Adrenal gland (tissue), 12 donors: ENCODE results near the gene MAML2. TPM values are rescaled to one million over a fixed set of nuclear protein-coding genes. Genes with fewer than 3 reads are reported as not detected.
A peak's percentile ranks its signal among the peaks of the same experiment; 100 is the strongest.

Experiments
- DNase-seq, 7 donors: peaks; one replicate each; pipeline ENCODE4 v3.0.0-alpha.2; 2019 to 2020
- H3K27ac ChIP-seq, 5 donors: fragments of 200-600 bp; sonication (generic) in 4 of 5; 1 replicate in 3 of 5; 2 replicates in 2 of 5; pipeline versions ENCODE4 v1.5.1 to v1.8.0; 2016 to 2020; ENCODE audit warnings: mild to moderate bottlenecking in 1 of 5
- H3K27me3 ChIP-seq: fragments of 200-600 bp; 2 replicates; pipeline ENCODE4 v1.8.0; 2021
- H3K36me3 ChIP-seq, 2 donors: fragments of 200-600 bp; replicated peaks in 1 of 2; 1 replicate in 1 of 2; 2 replicates in 1 of 2; pipeline versions ENCODE4 v1.5.1 to v1.8.0; 2018 to 2022
- H3K4me1 ChIP-seq, 2 donors: fragments of 200-600 bp; replicated peaks in 1 of 2; 1 replicate in 1 of 2; 2 replicates in 1 of 2; pipeline versions ENCODE4 v1.5.1 to v1.8.0; 2018 to 2021
- H3K4me3 ChIP-seq, 4 donors: fragments of 200-600 bp; sonication (generic) in 3 of 4; one replicate each; pipeline ENCODE4 v1.5.1; 2016 to 2018
- H3K9me3 ChIP-seq, 3 donors: fragments of 200-600 bp; sonication (generic) in 1 of 3; replicated peaks in 1 of 3; 1 replicate in 2 of 3; 2 replicates in 1 of 3; pipeline versions ENCODE4 v1.5.1 to v1.8.0; 2016 to 2021
- POLR2A ChIP-seq, 2 donors: fragments of 450-650 bp; IDR thresholded peaks; one replicate each; pipeline ENCODE4 v1.6.1; 2017; ENCODE audit warnings: antibody characterized with exemption in 2 of 2, mild to moderate bottlenecking in 2 of 2, moderate library complexity in 1 of 2
- WGBS, 4 donors: extraction: QIAGEN DNeasy Blood & Tissue Kit in 2 of 4; methylation state at CpG; one replicate each; pipeline versions ENCODE4 v1.1.5 to v1.1.7; 2013 to 2017; 5-methylcytosine and 5-hydroxymethylcytosine counted together
- intact Hi-C, 2 donors: fragments of 100-400 bp; cut with DNase I; formaldehyde crosslinking; loops; one replicate each; pipeline versions ENCODE4 v1.14.1 to v1.15.0; 2022 to 2023
- polyA plus RNA-seq, 3 donors: library from polyadenylated mRNA; stranded (reverse); fragments of 200-250 nt in 2 of 3; fragments of 350-450 nt in 1 of 3; fragmentation: Illumina TruSeq in 1 of 3; extraction: RNeasy Lipid Tissue Mini Kit (QIAGEN cat#74804) in 1 of 3; gene quantifications; one replicate each; pipeline ENCODE4 v1.2.3, GENCODE V29; 2013 to 2014
- total RNA-seq, 9 donors: library from RNA; depleted of rRNA in 4 of 9; stranded (reverse); fragments of >200 nt in 4 of 9; fragments of 120-200 nt in 1 of 9; fragmentation: NEBNext Ultra II Directional in 1 of 9; extraction: Animal tissue kit (Norgen Biotek cat#: 25700) in 1 of 9; gene quantifications; one replicate each; pipeline versions ENCODE4 v1.1.0 to v1.2.4, GENCODE V29; 2013 to 2023
- TF ChIP-seq, protein P1 (sequence below), 6 experiments: fragments of 450-650 bp in 4 of 6; fragments of 200-600 bp in 2 of 6; sonication (generic) in 1 of 6; IDR thresholded peaks; 1 replicate in 5 of 6; 2 replicates in 1 of 6; pipeline versions ENCODE4 v1.5.1 to v1.8.0; 2016 to 2021; ENCODE audit warnings: antibody characterized with exemption in 6 of 6, mild to moderate bottlenecking in 2 of 6, moderate library complexity in 1 of 6
- donor health status: healthy with polysubstance abuse.
- donor health status: Bipolar disorder and iron deficiency.
- donor health status: DM: yes; HTN: yes; CAD: no.
- donor health status: DM: no; HTN: no; CAD: no.
- donor health status: DM: no; HTN: no; CAD: no.
- donor health status: DM: yes; HTN: yes; CAD: no.

Gene MAML2
- total and polyA plus RNA-seq, 12 donors, result 1.4 to 19.4 (median 7.6) TPM

DNA sequence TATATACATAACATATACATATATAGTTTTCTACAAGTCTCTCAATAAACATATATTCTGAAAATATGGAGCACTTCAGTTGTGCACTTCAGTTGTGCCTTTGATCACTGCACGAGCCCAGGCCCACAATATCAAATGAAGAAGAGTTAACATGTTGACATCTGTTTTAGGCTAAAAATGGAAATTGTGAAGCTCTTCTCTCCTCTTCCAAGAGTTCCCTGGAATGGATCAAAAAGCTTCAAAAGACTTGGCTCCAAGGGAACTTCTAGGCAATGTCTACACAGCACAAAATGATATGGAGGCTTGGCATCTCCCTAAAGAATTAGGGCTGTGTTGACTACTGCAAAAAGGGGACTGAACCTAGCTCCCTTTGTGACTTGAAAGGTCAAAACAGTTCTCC, 36.9 kb downstream of the MAML2 start:
- no peak for DNase-seq
- H3K27me3 ChIP-seq, result no peaks in the 10 kb centered on the region
- 70 to 87% (median 79%) methylated on average over 1 of the region's 1 CpG for WGBS, 4 donors
- H3K4me1 ChIP-seq, result peaks cover 27 to 46% of the 10 kb centered on the region in 2 donors
- H3K36me3 ChIP-seq, result no peaks in the 10 kb centered on the region
- H3K9me3 ChIP-seq, result no peaks in the 10 kb centered on the region
- no peak for TF ChIP-seq POLR2A (IDR thresholded peaks at IDR 0.05)
- TF ChIP-seq, protein P1, sequence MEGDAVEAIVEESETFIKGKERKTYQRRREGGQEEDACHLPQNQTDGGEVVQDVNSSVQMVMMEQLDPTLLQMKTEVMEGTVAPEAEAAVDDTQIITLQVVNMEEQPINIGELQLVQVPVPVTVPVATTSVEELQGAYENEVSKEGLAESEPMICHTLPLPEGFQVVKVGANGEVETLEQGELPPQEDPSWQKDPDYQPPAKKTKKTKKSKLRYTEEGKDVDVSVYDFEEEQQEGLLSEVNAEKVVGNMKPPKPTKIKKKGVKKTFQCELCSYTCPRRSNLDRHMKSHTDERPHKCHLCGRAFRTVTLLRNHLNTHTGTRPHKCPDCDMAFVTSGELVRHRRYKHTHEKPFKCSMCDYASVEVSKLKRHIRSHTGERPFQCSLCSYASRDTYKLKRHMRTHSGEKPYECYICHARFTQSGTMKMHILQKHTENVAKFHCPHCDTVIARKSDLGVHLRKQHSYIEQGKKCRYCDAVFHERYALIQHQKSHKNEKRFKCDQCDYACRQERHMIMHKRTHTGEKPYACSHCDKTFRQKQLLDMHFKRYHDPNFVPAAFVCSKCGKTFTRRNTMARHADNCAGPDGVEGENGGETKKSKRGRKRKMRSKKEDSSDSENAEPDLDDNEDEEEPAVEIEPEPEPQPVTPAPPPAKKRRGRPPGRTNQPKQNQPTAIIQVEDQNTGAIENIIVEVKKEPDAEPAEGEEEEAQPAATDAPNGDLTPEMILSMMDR (IDR thresholded peaks at IDR 0.05), result no peak
- H3K27ac ChIP-seq, result peak overlapping the region in 3 of 5 donors; percentile 65 to 83 (median 80)
- H3K4me3 ChIP-seq, result no peak overlapping the region
- intact Hi-C loops, result no loop called here

DNA sequence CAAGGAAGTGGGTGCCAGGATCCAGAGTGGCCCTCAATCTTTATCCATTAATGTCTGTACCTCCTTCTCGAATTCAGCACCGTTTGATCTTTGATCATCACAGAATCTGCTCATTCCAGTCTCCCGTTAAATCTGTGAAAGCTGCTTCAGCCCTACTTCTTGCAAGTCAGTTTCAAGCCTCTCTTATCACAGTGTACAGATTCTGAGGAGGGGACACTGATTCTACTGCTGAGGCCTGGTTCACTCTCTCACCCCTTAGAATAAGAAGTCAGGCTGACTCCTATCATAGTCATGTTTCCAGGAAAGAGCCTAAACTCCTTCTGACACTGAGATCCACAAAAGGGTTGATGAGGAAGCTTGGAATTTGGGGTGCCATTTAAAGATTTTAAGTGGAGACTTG, 39.0 kb downstream of the MAML2 start:
- DNase-seq, result no peak
- no peak for TF ChIP-seq POLR2A (IDR thresholded peaks at IDR 0.05)
- TF ChIP-seq, protein P1 (IDR thresholded peaks at IDR 0.05), result no peak
- Histone ChIP-seq H3K4me3 (no peak overlapping the region), H3K4me1 (peaks cover 27 to 45% of the 10 kb centered on the region in 2 donors), H3K27ac (no peak overlapping the region), H3K9me3 (no peaks in the 10 kb centered on the region), H3K36me3 (no peaks in the 10 kb centered on the region), H3K27me3 (no peaks in the 10 kb centered on the region)
- intact Hi-C loops, result no loop called here
- 79 to 94% (median 85%) methylated on average over 3 of the region's 3 CpGs for WGBS, 4 donors

DNA sequence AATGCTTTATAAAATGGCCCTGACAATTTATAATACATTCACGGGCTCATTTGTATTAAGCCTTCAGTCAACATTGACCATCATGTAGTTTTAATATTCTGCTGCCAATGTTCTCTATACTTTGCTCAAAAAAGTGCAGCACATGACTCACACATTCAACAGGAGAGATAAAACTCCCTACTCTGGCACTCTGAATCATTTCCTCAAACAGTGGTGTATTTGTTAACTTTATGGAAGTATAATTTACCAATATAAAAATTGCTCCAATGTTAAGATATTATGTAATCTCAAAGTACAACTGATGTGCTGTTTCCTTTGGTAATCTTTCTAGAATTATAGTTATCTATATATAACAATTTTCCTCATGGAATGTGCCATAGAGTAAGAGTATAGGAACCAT, 39.9 kb downstream of the MAML2 start:
- intact Hi-C loops, result no loop called here
- TF ChIP-seq POLR2A (IDR thresholded peaks at IDR 0.05), result no peak
- TF ChIP-seq, protein P1 (IDR thresholded peaks at IDR 0.05), result no peak
- H3K27ac ChIP-seq, result peak overlapping the region in 2 of 5 donors; percentile 5 to 19
- DNase-seq, result peak in 1 of 7 donors; percentile 19
- H3K9me3 ChIP-seq, result no peaks in the 10 kb centered on the region
- no peak overlapping the region for H3K4me3 ChIP-seq
- peaks cover 25 to 42% of the 10 kb centered on the region in 2 donors for H3K4me1 ChIP-seq
- 23 to 35% (median 27%) methylated on average over 1 of the region's 1 CpG for WGBS, 4 donors
- no peaks in the 10 kb centered on the region for H3K36me3 ChIP-seq
- no peaks in the 10 kb centered on the region for H3K27me3 ChIP-seq

DNA sequence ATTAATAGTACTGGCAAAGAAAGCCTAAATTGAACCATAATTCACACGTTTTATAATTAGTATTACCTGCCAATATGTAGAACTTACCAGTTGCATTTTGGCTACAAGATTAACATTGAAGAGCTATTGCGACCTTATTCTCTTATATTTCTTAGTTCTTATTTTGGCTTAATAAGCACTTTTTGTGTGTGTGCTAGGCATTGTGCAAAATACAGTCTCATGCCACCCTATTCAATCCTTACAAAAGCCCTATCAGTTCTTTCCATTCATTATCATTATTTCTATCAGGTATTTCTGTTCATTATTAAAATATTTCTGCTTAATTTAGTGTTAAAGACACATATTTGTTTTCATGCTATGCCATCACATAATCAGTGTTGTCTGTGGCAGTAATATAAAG, 41.2 kb downstream of the MAML2 start:
- Histone ChIP-seq H3K27me3 (no peaks in the 10 kb centered on the region), H3K27ac (no peak overlapping the region), H3K9me3 (no peaks in the 10 kb centered on the region), H3K4me1 (peaks cover 16 to 30% of the 10 kb centered on the region in 2 donors), H3K36me3 (no peaks in the 10 kb centered on the region), H3K4me3 (no peak overlapping the region)
- DNase-seq, result no peak
- 92 to 97% (median 93%) methylated on average over 2 of the region's 2 CpGs for WGBS, 4 donors
- TF ChIP-seq, protein P1 (IDR thresholded peaks at IDR 0.05), result no peak
- TF ChIP-seq POLR2A (IDR thresholded peaks at IDR 0.05), result no peak
- intact Hi-C loops, result no loop called here
